Measurements from ENCODE around the gene CREB5.

DNA sequence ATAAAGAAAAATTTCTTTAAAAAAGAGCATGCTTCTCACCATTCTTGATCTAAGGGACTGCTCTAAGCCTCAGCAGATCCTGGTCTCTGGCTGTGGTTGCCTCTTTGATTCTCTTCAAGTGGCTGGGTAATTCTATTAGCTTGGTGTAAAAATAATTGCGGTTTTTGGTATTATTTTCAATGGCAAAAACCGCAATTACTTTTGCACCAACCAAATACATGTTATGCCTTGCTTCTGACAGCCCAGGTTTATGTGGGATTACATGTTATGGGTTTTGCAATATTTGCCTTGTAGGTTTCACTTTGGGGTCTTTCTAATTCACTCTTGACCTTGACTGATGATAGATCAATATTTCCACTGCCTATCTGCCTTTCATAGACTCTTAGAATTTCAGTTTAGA is 20.0 kb upstream of the CREB5 start:
- TF ChIP-seq ZFP3 (CRISPR knock-in tag; IDR thresholded peaks at IDR 0.05) = no peak
- TF ChIP-seq ARNTL (CRISPR knock-in tag; IDR thresholded peaks at IDR 0.05; ENCODE audit: borderline replicate concordance, low read depth) = no peak
- TF ChIP-seq PATZ1 (CRISPR knock-in tag; IDR thresholded peaks at IDR 0.05; ENCODE audit: borderline replicate concordance) = no peak
- TF ChIP-seq, protein P1, sequence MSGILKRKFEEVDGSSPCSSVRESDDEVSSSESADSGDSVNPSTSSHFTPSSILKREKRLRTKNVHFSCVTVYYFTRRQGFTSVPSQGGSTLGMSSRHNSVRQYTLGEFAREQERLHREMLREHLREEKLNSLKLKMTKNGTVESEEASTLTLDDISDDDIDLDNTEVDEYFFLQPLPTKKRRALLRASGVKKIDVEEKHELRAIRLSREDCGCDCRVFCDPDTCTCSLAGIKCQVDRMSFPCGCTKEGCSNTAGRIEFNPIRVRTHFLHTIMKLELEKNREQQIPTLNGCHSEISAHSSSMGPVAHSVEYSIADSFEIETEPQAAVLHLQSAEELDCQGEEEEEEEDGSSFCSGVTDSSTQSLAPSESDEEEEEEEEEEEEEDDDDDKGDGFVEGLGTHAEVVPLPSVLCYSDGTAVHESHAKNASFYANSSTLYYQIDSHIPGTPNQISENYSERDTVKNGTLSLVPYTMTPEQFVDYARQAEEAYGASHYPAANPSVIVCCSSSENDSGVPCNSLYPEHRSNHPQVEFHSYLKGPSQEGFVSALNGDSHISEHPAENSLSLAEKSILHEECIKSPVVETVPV (CRISPR knock-in tag; IDR thresholded peaks at IDR 0.05) = no peak
- no peak for TF ChIP-seq SNAI2 (CRISPR knock-in tag; IDR thresholded peaks at IDR 0.05)
- no peak for TF ChIP-seq POU6F1 (CRISPR knock-in tag; IDR thresholded peaks at IDR 0.05; ENCODE audit: borderline replicate concordance, low read depth)
- TF ChIP-seq BACH2 (CRISPR knock-in tag; IDR thresholded peaks at IDR 0.05; ENCODE audit: borderline replicate concordance) = no peak

Data from SK-N-SH treated with all-trans-retinoic acid at 6 μM for 48 hours (cell line).